GM21423 (cell line): ENCODE measurements around the gene PDGFRB.
A peak's percentile ranks its signal among the peaks of the same experiment; 100 is the strongest.

Experiments
- ATAC-seq: cut with Tn5 transposase; IDR thresholded peaks from one replicate; pipeline ENCODE4 v1.9.1; 2021; ENCODE audit warnings: mild to moderate bottlenecking, moderate library complexity; ENCODE audit not compliant: unreplicated experiment

PDGFRB gene

DNA sequence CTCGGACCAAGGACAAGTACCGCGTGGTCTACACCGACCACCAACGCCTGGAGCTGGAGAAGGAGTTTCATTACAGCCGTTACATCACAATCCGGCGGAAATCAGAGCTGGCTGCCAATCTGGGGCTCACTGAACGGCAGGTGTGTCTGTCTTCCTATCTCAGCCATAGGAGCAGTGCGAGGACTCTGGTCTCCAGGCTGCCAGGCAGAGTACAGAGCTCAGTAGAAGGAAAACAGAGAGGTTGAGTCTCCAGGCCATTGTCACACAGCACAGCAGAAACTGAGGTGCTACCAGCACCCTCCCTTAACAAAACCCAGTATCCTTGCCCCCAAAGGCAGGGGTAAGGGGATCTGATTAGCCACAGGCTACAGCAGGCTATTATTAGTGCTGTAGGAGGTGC, 27.1 kb upstream of the PDGFRB start:
- no peak for ATAC-seq

DNA sequence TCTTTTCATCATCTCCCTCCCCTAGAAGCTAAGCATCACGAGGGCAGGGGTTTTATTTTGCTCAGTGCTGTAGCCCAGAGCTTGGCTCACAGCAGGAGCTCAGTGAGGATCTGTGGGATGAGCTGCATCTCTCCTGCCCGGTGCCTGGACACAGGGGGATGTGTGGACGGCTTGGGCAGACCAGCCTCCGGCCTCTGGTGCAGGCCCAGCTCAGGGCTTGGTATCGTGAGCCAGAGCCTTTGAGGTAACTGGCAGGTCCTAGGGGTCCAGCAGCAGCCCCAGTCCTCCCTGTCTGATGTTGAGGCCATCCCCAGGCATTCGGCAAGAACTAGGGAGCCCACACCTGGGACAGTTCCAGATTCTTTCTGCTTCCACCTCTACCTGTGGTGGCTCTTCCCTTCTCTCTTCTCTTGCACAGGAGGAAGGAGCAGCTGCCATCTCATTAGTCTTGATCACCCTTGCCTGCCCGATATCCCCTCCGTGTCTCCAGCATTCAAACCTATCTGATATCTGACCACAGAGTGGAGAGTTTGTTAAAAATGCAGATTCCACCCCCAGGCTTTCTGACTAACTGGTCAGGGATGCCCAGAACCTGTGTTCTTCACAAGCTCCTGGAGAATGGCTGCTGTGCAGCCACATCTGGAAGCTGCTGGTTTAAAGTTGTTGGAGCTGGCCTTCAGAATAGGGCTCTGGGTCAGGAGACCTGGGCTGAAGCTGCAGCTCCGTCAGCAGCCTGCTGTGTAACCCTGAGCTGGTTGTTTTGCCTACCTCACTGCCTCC, 26.3 kb upstream of the PDGFRB start:
- no peak for ATAC-seq

GRCh38 chr5:150181027-150181426, 25.4 kb upstream of the PDGFRB start:
- ATAC-seq, result no peak

GRCh38 chr5:150180241-150181026, 24.8 kb upstream of the PDGFRB start:
- no peak for ATAC-seq

DNA sequence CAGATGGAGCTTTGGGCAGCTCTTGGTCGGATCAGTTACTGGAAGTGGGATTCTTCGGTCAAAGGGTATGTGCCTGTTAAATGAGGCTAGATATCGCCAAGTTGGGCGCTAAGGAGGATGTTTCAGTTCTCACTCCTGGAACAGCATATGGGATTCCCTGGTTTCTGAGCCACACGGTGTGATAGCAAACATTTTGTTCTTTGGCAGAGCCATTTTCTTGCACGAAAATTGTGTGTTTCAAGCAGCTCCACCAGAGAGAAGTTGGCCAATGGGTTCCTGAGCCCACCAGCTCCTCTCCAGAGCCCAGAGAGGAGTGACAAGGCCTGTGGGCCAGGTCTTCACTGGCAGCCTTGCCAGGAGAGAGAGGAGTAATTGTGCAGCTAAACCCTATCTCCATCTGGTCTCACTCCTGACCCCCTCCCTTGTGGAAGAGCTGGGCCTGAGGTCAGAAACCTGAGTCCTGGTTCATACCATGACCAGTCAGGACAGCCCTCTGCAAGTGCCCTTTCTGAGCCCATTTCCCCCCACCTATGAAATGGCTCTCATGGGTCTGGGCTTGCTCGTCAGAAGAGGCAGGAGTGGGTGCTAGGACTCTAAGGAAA, 23.5 kb upstream of the PDGFRB start:
- no peak for ATAC-seq

- ATAC-seq, result peak; percentile 57
These were observed 22.6 kb upstream of the PDGFRB start for GRCh38 chr5:150178262-150178661.

GRCh38 chr5:150177721-150178120, 22.1 kb upstream of the PDGFRB start:
- ATAC-seq, result no peak

GRCh38 chr5:150176745-150177477, 21.3 kb upstream of the PDGFRB start:
- no peak for ATAC-seq

DNA sequence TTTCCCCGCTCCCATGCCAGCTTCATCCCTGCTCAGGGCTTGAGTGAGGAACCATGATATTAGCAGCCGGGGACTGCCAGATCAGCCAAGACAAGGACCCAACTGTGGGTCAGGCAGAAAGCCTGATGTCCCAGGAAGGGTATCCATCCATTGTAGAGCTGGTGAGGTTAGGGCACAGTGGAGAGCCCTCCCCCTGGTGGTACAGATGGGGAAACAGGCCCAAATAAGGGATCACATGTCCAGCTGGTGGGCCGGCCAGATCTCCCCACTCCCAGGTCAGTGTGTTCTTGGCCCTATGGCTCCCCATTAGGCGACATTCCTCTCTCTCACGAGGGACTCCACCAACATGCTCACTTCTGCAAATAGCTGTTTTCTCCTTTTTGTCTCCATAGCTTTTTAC, 19.9 kb upstream of the PDGFRB start:
- ATAC-seq, result no peak

- ATAC-seq, result no peak
These were observed 19.4 kb upstream of the PDGFRB start for GRCh38 chr5:150175076-150175475.

- no peak for ATAC-seq
These were observed 18.6 kb upstream of the PDGFRB start for GRCh38 chr5:150174285-150174684.

DNA sequence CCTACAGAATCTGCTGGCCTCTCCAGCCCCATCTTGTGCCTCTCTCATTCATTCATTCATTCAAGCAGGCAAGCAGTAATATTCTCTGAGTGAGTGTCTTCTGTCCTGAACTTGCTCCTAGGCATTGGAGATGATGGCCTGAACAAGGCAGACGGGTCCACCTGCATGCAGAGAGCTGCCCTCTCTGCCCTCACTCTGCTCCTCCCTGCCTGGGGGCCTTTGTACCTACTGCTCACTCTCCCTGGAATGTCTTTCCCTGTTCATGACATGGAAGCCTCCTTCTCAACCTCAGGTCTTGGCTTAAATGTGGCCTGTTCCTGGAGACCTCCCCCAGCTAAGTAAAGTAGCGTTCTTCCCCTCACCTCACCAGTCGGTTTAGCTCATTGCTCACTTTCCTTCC, 17.5 kb upstream of the PDGFRB start:
- ATAC-seq, result no peak

DNA sequence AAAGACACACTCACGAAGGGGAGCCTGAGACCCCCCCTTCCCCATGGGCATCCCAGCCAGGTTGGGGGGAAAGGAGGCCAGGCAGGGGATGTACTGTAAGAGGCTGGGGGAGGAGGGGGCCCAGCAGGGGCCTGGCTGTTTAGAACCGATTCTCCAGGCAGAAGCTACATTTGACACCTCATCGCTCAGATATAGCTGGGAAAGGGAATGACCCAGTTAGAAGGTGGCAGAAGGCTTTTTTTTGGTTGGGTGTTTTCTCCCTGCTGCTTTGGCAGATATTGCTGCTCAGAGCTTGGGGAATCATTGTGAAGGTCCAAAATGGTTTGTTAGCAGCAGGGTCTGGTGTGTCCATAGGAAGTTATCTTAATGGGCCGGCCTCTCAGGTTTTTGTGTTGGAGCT, 16.9 kb upstream of the PDGFRB start:
- ATAC-seq, result no peak

DNA sequence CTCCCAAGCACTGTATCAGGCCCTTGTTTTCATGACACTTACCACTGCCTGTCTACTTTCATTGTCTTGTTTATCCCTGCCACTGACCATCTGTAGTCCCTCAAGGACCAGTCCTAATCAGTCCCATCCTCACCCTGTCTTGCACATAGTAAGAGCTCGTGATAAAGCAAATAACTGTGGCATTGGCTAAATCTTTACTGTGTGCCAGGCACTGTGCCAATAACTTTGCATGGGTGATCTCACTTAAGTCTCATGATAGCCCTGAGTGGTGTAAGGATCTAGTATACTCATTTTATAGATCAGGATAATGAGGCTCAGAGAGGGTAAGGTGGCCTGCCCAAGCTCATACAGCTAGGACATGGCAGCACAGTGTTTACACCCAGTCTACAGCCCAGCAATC, 16.5 kb upstream of the PDGFRB start:
- no peak for ATAC-seq

GRCh38 chr5:150168864-150169263, 13.2 kb upstream of the PDGFRB start:
- ATAC-seq, result no peak

GRCh38 chr5:150167908-150168307, 12.3 kb upstream of the PDGFRB start:
- ATAC-seq, result no peak

- no peak for ATAC-seq
These were observed 11.8 kb upstream of the PDGFRB start for GRCh38 chr5:150167512-150167850.

- no peak for ATAC-seq
These were observed 11.2 kb upstream of the PDGFRB start, which contains the start of gene CDX1 for GRCh38 chr5:150166650-150167511. Gene CDX1, plus strand, starts transcription at chr5:150166778. Its CDS starts 99 bp downstream, at chr5:150166877.

GRCh38 chr5:150166037-150166649, 10.5 kb upstream of the PDGFRB start:
- no peak for ATAC-seq
